ENCODE results near the gene LRRC28.

DNA sequence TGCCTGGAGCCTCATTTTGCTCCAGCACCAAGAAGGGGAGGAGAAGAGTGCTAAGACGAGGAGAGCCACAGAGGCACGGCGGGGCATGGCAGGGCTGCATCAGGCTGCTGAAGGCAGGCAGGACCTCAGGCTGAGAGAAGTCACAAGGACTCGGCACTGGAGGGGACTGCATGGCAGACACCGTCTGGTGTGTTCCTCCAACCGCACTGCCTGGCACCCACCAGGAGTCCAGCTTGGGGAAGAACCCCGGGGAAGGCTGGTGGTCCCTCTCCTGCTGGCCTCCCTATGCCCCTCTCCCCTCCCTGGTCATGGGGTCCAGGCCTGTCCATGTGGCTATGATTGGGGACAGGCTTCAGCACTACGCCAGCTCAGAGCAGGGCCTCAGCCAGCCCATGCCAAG lies 161.3 kb downstream of the LRRC28 start:
- TF ChIP-seq, protein P1, sequence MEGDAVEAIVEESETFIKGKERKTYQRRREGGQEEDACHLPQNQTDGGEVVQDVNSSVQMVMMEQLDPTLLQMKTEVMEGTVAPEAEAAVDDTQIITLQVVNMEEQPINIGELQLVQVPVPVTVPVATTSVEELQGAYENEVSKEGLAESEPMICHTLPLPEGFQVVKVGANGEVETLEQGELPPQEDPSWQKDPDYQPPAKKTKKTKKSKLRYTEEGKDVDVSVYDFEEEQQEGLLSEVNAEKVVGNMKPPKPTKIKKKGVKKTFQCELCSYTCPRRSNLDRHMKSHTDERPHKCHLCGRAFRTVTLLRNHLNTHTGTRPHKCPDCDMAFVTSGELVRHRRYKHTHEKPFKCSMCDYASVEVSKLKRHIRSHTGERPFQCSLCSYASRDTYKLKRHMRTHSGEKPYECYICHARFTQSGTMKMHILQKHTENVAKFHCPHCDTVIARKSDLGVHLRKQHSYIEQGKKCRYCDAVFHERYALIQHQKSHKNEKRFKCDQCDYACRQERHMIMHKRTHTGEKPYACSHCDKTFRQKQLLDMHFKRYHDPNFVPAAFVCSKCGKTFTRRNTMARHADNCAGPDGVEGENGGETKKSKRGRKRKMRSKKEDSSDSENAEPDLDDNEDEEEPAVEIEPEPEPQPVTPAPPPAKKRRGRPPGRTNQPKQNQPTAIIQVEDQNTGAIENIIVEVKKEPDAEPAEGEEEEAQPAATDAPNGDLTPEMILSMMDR (conservative IDR thresholded peaks at IDR 0.05 in 1 of 2, IDR thresholded peaks at IDR 0.05 in 1 of 2; ENCODE audit: low read depth in 1 of 2, low read length in 2 of 2), result no peak
- no peak for TF ChIP-seq EZH2 (IDR thresholded peaks at IDR 0.05; ENCODE audit: low read length, missing control alignments)
